ENCODE data around the gene EXOC3L4.

The EXOC3L4 gene

DNA sequence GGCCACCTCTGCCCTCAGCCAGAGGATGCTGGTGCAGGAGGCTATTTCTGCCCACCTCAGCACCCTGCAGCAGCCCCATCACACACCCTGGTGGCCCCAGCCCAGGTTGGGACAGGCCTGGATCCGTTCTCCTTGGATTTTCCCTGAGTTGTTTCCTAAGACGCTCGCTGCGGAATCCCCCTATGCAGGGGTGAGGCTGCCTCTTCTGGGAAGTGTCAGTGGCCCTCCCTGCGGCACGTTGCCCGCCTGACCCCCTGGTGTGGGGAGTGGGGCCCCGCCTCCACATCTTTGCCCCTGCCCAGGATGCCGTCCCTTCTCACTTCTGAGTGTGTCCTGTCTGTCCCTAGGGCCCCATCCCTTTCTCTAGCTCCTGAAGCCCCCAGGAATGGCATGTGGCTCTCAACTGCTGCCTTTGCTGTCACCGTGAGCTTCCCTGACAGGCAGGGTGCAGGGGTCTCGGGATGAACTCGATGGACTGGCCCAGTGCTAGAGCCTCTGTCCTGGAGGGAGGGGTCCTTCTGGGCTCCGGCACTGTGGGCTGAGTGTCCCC, 594 bp upstream of the EXOC3L4 start:
- DNase-seq = no peak

GRCh38 chr14:103095210-103095778, 769 bp downstream of the EXOC3L4 start:
- DNase-seq = no peak

GRCh38 chr14:103096387-103096786, 1.9 kb downstream of the EXOC3L4 start:
- DNase-seq = no peak

- no peak for DNase-seq
Measured at GRCh38 chr14:103097244-103097993, 2.9 kb downstream of the EXOC3L4 start.

DNA sequence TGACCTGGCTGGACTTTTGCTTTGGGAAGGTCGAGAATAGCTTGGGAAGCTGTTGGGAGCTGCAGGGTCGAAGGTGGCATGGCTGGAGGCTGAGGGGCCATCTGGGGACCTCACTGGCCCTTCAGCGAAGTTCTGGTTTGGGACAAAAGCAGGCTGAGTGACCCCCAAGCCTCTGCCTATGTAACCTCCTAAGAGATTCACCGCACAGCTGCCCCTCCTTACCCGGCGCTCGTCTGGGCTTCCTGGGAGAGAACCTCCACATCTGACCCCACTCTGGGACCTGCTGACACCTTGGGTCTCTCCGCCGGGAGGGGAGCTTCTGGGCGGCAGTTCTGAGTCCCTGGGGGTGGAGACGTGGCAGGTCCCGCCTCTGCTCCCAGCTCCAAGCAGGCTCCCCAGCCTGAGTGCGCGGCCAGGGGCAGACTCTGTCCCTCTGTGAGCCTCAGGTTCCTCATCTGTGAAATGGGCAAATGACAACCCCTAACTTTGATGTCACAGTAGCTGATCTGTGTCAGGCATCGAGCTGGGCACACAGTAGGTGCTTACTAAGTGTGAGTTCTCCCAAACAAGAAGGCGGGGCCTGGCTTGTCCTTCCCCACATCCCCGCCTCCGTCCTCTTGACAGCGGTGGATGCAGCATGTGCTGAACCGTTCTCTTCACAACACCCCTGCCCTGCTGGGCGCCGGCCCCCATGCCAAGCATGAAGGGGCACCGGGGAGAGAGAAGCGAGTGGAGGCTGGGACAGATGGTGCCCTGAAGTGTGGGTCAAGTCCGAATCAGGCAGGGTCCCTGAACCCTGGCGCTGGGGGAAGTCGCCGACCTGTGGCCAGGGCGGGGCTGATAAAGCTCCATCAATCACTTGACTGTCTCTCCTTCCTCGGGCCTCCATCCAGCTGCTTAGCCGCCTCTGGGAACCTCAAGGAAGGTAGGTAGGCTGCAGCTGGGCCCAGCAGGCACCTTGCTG, 3.8 kb downstream of the EXOC3L4 start:
- DNase-seq = no peak

DNA sequence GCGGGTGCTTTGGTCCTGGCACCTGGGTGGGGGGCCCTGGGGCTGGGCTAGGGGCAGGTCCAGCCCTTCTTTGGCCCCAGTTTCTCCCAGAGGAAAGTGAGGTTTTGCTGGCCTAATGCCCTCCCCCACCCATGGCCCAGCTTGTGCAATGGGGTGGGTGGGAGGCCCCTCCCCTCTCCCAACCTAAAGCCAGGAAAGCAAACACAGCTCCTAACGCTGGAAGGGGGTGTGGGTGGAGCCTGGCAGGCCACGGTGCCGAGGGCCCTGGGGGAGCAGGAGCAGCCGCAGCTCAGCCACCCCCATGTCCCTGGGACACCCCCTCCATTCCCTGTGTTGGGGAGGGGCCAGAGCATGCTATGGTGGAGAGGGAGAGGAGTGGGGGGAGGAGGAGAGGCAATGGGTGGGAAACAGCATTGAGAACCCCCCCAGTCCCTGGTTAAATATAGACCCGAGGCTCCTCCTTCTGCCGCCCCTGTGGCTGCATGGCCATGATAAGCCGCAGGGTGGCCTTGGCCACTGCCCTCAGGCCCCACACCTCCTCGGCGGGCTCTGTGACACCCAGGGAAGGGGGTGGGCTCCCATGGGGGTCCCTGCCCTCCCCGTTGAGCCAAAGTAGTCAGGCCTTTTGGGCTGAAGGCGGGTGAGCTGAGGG, 4.7 kb downstream of the EXOC3L4 start:
- no peak for DNase-seq

DNA sequence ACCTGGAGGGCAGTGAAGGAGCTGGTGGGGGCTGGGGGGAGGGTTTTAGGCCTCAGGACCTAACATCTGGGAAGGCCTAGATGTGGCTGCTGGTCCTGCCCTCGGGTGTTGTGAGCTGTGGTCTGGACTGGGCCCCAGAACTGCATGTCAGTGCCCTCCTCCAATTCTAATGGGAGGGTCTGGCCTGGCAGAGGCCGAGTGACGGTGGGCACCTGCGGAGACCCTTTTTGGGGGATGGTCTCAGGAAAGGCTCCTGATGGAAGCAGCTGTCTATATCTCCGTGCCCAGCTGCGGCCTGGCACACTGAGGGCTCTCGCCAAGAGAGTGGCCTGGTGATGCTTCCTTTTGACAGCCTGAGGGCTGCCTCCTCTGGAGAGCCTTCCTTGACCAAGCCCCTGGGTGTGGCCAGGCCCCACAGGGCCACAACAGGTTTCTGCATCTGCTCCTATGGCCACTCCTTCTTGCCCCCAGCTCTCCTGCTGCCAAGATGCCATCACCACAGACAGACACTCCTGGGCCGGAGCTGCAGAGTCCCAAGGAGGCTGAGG, 5.3 kb downstream of the EXOC3L4 start:
- DNase-seq = no peak

DNA sequence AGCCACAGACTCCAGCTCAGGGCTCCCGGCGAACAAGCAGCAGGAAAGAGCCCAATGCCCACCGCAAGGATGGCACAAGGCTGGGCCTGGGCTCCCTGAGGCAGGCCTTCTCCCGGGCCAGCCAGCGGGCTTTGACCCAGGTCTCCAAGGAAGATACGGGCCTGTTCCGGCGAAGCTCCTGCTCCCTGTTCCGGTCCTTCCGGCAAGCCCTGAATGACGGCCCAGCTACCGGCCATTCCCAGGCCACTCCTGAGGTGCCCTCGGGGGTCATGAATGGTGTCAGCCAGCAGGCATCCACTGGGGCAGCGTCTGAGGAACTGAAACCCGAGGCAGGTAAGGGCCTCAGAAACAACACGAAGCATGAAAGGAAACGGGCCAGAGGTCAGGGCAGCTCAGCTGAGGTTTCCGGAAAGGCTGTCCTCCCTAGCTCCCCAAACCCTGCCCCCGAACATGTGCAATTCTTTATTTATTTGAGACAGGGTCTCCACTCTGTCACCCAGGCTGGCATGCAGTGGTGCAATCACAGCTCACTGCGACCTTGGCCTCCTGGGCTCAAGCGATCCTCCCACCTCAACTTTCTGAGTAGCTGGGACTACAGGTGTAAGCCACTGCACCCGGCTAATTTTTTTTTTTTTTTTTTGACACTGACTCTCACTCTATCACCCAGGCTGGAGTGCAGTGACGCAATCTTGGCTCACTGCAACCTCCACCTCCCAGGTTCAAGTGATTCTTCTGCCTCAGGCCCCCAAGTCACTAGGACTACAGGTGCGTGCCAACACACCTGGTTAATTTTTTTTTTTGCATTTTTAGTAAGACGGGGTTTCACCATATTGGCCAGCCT, 6.0 kb downstream of the EXOC3L4 start:
- DNase-seq = no peak

DNA sequence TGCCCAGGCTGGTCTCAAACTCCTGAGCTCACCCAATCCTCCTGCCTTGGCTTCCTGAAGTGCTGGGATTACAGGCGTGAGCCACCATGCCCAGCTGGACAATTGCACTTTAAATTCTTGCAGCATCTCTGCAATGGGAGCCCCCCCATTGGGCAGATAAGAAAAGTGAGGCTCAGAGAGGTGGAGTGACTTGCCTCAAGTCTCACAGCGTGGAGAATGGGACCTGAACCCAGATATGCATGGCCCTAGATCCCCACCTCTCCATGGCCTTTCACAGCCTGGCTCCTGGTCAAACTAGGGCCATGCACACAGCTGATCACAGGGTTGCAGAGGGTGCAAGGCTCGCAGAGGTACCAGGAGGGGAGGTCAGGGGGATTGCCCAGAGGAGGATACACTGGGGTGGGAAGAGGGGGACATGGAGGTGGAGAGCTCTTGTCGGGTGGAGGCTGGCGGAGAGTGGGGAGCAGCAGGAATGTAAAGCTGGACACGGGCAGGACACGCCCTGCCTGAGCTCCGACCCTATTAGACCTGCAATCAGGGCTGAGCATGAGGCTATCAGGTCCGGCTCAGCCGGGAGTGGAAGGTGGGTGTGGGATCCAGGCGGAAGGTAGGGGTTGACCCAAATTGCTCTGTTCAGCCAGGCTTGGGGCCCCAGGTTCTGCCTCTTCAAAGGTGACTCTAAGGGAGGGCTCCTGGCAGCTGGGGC, 6.9 kb downstream of the EXOC3L4 start:
- no peak for DNase-seq

GRCh38 chr14:103101963-103102688, 7.6 kb downstream of the EXOC3L4 start:
- DNase-seq = no peak

GRCh38 chr14:103102689-103103260, 8.2 kb downstream of the EXOC3L4 start:
- no peak for DNase-seq

GRCh38 chr14:103103461-103104388, 9.2 kb downstream of the EXOC3L4 start:
- peak in 1 of 2 donors; percentile 57 for DNase-seq

DNA sequence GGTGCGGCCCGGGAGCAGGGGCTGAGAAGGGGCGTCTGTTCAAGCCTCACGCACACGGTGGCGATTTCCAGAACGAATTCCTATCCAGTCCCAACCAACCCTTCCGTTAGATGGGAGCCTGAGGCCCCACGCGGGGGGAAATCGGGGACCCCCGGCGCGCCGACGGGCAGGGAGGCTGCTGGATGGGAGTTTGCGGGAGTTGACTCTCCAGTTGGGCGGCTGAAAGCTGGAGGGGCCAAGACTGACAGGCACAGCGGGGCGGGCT, 9.8 kb downstream of the EXOC3L4 start:
- DNase-seq = no peak

- DNase-seq = peak in 1 of 2 donors; percentile 67
Measured at GRCh38 chr14:103104654-103105452, 10.3 kb downstream of the EXOC3L4 start.

DNA sequence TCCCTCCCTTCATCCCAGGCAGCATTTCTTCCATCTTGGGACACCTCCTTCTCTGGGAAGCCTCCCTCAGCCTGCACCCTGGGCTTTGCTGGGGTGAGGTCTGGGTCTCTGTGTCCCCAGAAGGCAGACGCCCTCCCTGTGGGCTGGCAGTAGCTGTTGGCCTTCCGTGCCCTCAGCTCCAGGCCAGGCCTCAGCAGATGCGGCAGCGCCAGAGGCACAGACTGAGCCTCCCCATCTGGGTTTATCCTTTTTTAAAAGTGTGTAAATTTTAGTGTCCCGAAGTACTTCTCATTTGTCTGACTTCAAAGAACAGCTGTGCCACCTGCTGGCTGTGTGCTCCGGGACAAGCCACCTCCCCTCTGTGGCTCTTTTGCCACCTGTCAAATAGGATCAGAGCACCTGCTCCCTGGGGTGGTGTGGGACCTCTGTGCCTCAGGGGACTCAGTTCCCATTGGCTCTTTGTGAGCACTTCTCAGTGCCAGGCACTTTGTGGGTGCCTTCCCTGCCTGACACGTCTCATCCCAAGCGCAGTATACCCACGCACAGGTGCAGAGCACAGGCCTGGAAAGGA, 11.1 kb downstream of the EXOC3L4 start:
- no peak for DNase-seq

- no peak for DNase-seq
Measured at GRCh38 chr14:103107455-103107854, 12.9 kb downstream of the EXOC3L4 start.

- no peak for DNase-seq
Measured at GRCh38 chr14:103107941-103108748, 13.6 kb downstream of the EXOC3L4 start.

Data from inflammatory macrophage treated with lipopolysaccharide for 1 hour (primary cell).